Hepatocyte (in vitro differentiated cells): ENCODE data around the gene ZNF683. TPM values are rescaled to one million over a fixed set of nuclear protein-coding genes. Genes with fewer than 3 reads are reported as not detected.

Experiments
- DNase-seq: peaks from one replicate; pipeline ENCODE4 v3.0.0-alpha.2; 2016; ENCODE audit warnings: low spot score
- H2AFZ ChIP-seq: fragments of 200-600 bp; sonication (generic); 2 replicates; pipeline ENCODE4 v1.6.0; 2016; ENCODE audit warnings: antibody characterized with exemption, mild to moderate bottlenecking
- H3K27ac ChIP-seq: fragments of 200-600 bp; sonication (generic); 2 replicates; pipeline ENCODE4 v1.5.1; 2016; ENCODE audit warnings: mild to moderate bottlenecking
- H3K27me3 ChIP-seq: fragments of 200-600 bp; sonication (generic); 2 replicates; pipeline ENCODE4 v1.6.1; 2016
- H3K36me3 ChIP-seq: fragments of 200-600 bp; sonication (generic); replicated peaks from 2 replicates; pipeline ENCODE4 v1.5.1; 2016; ENCODE audit warnings: low read depth; ENCODE audit not compliant: insufficient read depth
- H3K4me1 ChIP-seq: fragments of 200-600 bp; sonication (generic); 2 replicates; pipeline ENCODE4 v1.5.1; 2016; ENCODE audit warnings: mild to moderate bottlenecking, moderate library complexity; ENCODE audit not compliant: insufficient read depth
- H3K4me2 ChIP-seq: fragments of 200-600 bp; sonication (generic); 2 replicates; pipeline ENCODE4 v1.6.0; 2016
- H3K4me3 ChIP-seq: fragments of 200-600 bp; sonication (generic); 2 replicates; pipeline ENCODE4 v1.5.1; 2016; ENCODE audit warnings: mild to moderate bottlenecking
- H3K79me2 ChIP-seq: fragments of 200-600 bp; sonication (generic); 2 replicates; pipeline ENCODE4 v1.6.0; 2017; ENCODE audit warnings: mild to moderate bottlenecking
- H3K9me2 ChIP-seq: fragments of 200-600 bp; sonication (generic); replicated peaks from 2 replicates; pipeline ENCODE4 v1.6.0; 2017; ENCODE audit warnings: mild to moderate bottlenecking; ENCODE audit not compliant: insufficient read depth
- H3K9me3 ChIP-seq: fragments of 200-600 bp; sonication (generic); 2 replicates; pipeline ENCODE4 v1.5.1; 2016; ENCODE audit warnings: low read depth, mild to moderate bottlenecking
- H4K20me1 ChIP-seq: fragments of 200-600 bp; sonication (generic); 2 replicates; pipeline ENCODE4 v1.6.0; 2016; ENCODE audit warnings: mild to moderate bottlenecking; ENCODE audit not compliant: insufficient read depth, poor library complexity, severe bottlenecking
- CTCF ChIP-seq: fragments of 200-600 bp; sonication (generic); IDR thresholded peaks from 2 replicates; pipeline ENCODE4 v1.5.1; 2016; ENCODE audit warnings: antibody characterized with exemption, mild to moderate bottlenecking; ENCODE audit not compliant: poor library complexity
- EZH2 ChIP-seq: fragments of 200-600 bp; sonication (generic); IDR thresholded peaks from 2 replicates; pipeline ENCODE4 v1.6.1; 2016; ENCODE audit warnings: antibody characterized with exemption, mild to moderate bottlenecking, borderline replicate concordance
- EZH2phosphoT487 ChIP-seq: fragments of 200-600 bp; sonication (generic); IDR thresholded peaks from one replicate; pipeline ENCODE4 v1.6.1; 2018; ENCODE audit warnings: antibody characterized with exemption, mild to moderate bottlenecking, low read depth, moderate library complexity; ENCODE audit not compliant: unreplicated experiment, severe bottlenecking
- WGBS: methylation state at CpG from one replicate; pipeline ENCODE4 v1.1.6; 2016; ENCODE audit warnings: low lambda C conversion rate; ENCODE audit errors: missing lambda C conversion rate; 5-methylcytosine and 5-hydroxymethylcytosine counted together
- polyA plus RNA-seq: library from polyadenylated mRNA; unstranded; fragments of >200 nt; fragmentation: Nextera tagmentation; extraction: Ambion mirVana; gene quantifications from 2 replicates; pipeline ENCODE4 v1.2.1, GENCODE V29; 2016
- total RNA-seq: library from RNA; depleted of rRNA; stranded (reverse); fragments of >200 nt; gene quantifications from 2 replicates; pipeline ENCODE4 v1.2.3, GENCODE V29; 2014

The ZNF683 gene
- total and polyA plus RNA-seq, 2 experiments from 2014 or later, result not detected

GRCh38 chr1:26349188-26349876 is 23.2 kb downstream of the ZNF683 start:
- H3K9me3 ChIP-seq, result no peaks in the 10 kb centered on the region
- H3K79me2 ChIP-seq, result peaks cover 11% of the 10 kb centered on the region
- TF ChIP-seq CTCF (no peak), EZH2 (no peak), EZH2phosphoT487 (no peak)
- no peak overlapping the region for H3K4me2 ChIP-seq
- H3K27ac ChIP-seq, result peak overlapping the region; percentile 100
- H3K9me2 ChIP-seq, result no peaks in the 10 kb centered on the region
- no peaks in the 10 kb centered on the region for H4K20me1 ChIP-seq
- DNase-seq, result peak; percentile 7
- H3K27me3 ChIP-seq, result no peaks in the 10 kb centered on the region
- WGBS, result 84% methylated on average over 7 of the region's 7 CpGs
- H3K4me3 ChIP-seq, result no peak overlapping the region
- H3K4me1 ChIP-seq, result peaks cover 31% of the 10 kb centered on the region
- H2AFZ ChIP-seq, result no peak overlapping the region
- H3K36me3 ChIP-seq, result no peaks in the 10 kb centered on the region

- Histone ChIP-seq H4K20me1 (no peaks in the 10 kb centered on the region), H2AFZ (no peak overlapping the region), H3K4me1 (peaks cover 6% of the 10 kb centered on the region), H3K4me3 (no peak overlapping the region), H3K27ac (no peak overlapping the region), H3K9me3 (no peaks in the 10 kb centered on the region), H3K36me3 (no peaks in the 10 kb centered on the region), H3K9me2 (no peaks in the 10 kb centered on the region), H3K79me2 (no peaks in the 10 kb centered on the region), H3K4me2 (no peak overlapping the region), H3K27me3 (no peaks in the 10 kb centered on the region)
- 89% methylated on average over 10 of the region's 10 CpGs for WGBS
- no peak for DNase-seq
- TF ChIP-seq CTCF (no peak), EZH2phosphoT487 (no peak), EZH2 (no peak)
Measured at GRCh38 chr1:26346274-26347033, 26.1 kb downstream of the ZNF683 start.

DNA sequence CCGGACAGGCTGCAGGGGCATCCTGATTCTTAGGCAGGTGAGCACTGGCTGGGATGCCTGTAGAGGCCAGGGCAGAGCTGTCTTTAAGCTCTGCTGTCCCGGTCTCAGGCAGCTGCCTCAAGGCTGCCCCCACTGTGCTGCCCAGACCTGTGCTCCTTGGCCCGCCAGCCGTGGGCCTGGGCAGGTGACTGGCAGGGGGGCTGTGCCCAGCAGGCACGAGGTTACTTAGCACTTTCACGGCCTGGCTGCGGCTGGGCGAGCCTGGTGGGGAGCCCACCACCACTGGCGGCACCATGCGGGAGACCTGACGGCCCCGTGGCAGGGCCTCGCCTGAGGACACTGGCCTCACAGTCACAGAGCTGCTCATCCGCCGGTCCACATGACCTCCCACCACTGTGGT is 26.8 kb downstream of the ZNF683 start:
- no peaks in the 10 kb centered on the region for H3K4me1 ChIP-seq
- 93% methylated on average over 15 of the region's 15 CpGs for WGBS
- H3K27ac ChIP-seq, result no peak overlapping the region
- no peak overlapping the region for H3K4me2 ChIP-seq
- no peaks in the 10 kb centered on the region for H3K79me2 ChIP-seq
- no peak overlapping the region for H3K4me3 ChIP-seq
- no peaks in the 10 kb centered on the region for H4K20me1 ChIP-seq
- no peaks in the 10 kb centered on the region for H3K9me2 ChIP-seq
- no peak overlapping the region for H2AFZ ChIP-seq
- H3K27me3 ChIP-seq, result no peaks in the 10 kb centered on the region
- no peaks in the 10 kb centered on the region for H3K36me3 ChIP-seq
- no peaks in the 10 kb centered on the region for H3K9me3 ChIP-seq
- no peak for DNase-seq
- TF ChIP-seq EZH2phosphoT487 (no peak), CTCF (no peak), EZH2 (no peak)
